Thoracic aorta (tissue), 2 donors: ENCODE results near the gene CDK8. TPM values are rescaled to one million over a fixed set of nuclear protein-coding genes. Genes with fewer than 3 reads are reported as not detected.
"Not testable (repeated sequence)": the region's sequence is repeated elsewhere in the genome, so short reads cannot be mapped to it uniquely, and the experiment has no call there.

Experiments used
- ATAC-seq: fragments of 150-250 bp; one replicate; pipeline ENCODE4 v1.8.0; 2017; ENCODE audit warnings: low read depth; ENCODE audit not compliant: insufficient number of reproducible peaks, low FRiP score
- DNase-seq: peaks from one replicate; pipeline ENCODE4 v3.0.0-alpha.2; 2020; ENCODE audit warnings: low spot score
- H3K27ac ChIP-seq, 2 donors: fragments of 200-600 bp; sonication (generic); 1 replicate in 1 of 2; 2 replicates in 1 of 2; pipeline ENCODE4 v1.5.1; 2016; ENCODE audit warnings: mild to moderate bottlenecking in 2 of 2, moderate library complexity in 2 of 2
- H3K27me3 ChIP-seq: fragments of 200-600 bp; sonication (generic); replicated peaks from 2 replicates; pipeline ENCODE4 v1.6.0; 2016; ENCODE audit warnings: mild to moderate bottlenecking; ENCODE audit not compliant: insufficient read depth
- H3K36me3 ChIP-seq: fragments of 200-600 bp; sonication (generic); one replicate; pipeline ENCODE4 v1.5.1; 2016
- H3K4me1 ChIP-seq, 2 donors: fragments of 200-600 bp; sonication (generic); 1 replicate in 1 of 2; 2 replicates in 1 of 2; pipeline versions ENCODE4 v1.5.1 to v1.6.0; 2016; ENCODE audit warnings: low read depth in 2 of 2, mild to moderate bottlenecking in 1 of 2; ENCODE audit not compliant: control insufficient read depth in 1 of 2
- H3K4me3 ChIP-seq: fragments of 200-600 bp; sonication (generic); 2 replicates; pipeline ENCODE4 v1.5.1; 2016; ENCODE audit warnings: mild to moderate bottlenecking
- H3K9me3 ChIP-seq: fragments of 200-600 bp; sonication (generic); 2 replicates; pipeline ENCODE4 v1.5.1; 2016
- CTCF ChIP-seq: fragments of 200-600 bp; sonication (generic); IDR thresholded peaks from one replicate; pipeline ENCODE4 v1.5.1; 2019; ENCODE audit warnings: antibody characterized with exemption
- total RNA-seq, 2 donors: library from RNA; depleted of rRNA; stranded (reverse); fragments of >200 nt; gene quantifications; one replicate each; pipeline versions ENCODE4 v1.1.0 to v1.2.3, GENCODE V29; 2016

CDK8 gene
- total RNA-seq, 2 donors from 2014 or later: 5.8 to 11.2 TPM

- DNase-seq: no peak
- ATAC-seq: no peak
- H3K27me3 ChIP-seq: no peaks in the 10 kb centered on the region
- peaks cover 0 to 7% of the 10 kb centered on the region in 2 donors for H3K4me1 ChIP-seq
- no peak overlapping the region for H3K27ac ChIP-seq
- no peak overlapping the region for H3K4me3 ChIP-seq
- no peak for TF ChIP-seq CTCF
- H3K9me3 ChIP-seq: no peaks in the 10 kb centered on the region
- H3K36me3 ChIP-seq: no peaks in the 10 kb centered on the region
Observed at GRCh38 chr13:26270707-26271106, 16.8 kb downstream of the CDK8 start.

DNA sequence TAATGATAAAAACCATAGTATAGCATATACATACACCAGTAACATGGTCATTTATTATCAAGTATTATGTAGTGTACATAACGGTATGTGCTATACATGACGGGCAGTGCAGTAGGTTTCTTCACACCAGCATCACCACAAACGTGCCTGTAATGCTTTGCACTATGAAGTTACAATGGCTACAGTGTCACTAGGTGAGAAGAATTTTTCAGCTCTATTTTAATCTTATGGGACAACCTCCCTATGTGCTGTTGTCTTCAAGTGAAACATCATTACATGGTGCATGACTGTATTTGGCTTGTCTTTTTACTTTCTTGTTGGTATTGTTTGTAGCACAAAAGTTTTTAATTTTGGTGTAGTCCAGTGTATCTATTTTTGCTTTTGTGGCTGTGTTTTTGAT is 18.7 kb downstream of the CDK8 start:
- Histone ChIP-seq H3K36me3 (no peaks in the 10 kb centered on the region), H3K4me3 (no peak overlapping the region), H3K9me3 (no peaks in the 10 kb centered on the region), H3K27me3 (no peaks in the 10 kb centered on the region), H3K4me1 (peaks cover 0 to 7% of the 10 kb centered on the region in 2 donors), H3K27ac (no peak overlapping the region)
- DNase-seq (no peak), ATAC-seq (no peak)
- no peak for TF ChIP-seq CTCF

GRCh38 chr13:26280295-26280694 is 26.4 kb downstream of the CDK8 start:
- H3K9me3 ChIP-seq: no peaks in the 10 kb centered on the region
- ATAC-seq (no peak), DNase-seq (no peak)
- no peak overlapping the region for H3K4me3 ChIP-seq
- no peaks in the 10 kb centered on the region for H3K4me1 ChIP-seq
- no peaks in the 10 kb centered on the region for H3K27me3 ChIP-seq
- H3K36me3 ChIP-seq: no peaks in the 10 kb centered on the region
- no peak overlapping the region for H3K27ac ChIP-seq
- no peak for TF ChIP-seq CTCF

GRCh38 chr13:26280822-26281221 is 26.9 kb downstream of the CDK8 start:
- H3K4me1 ChIP-seq: no peaks in the 10 kb centered on the region
- DNase-seq (no peak), ATAC-seq (no peak)
- TF ChIP-seq CTCF: no peak
- H3K27me3 ChIP-seq: no peaks in the 10 kb centered on the region
- H3K9me3 ChIP-seq: no peaks in the 10 kb centered on the region
- H3K4me3 ChIP-seq: no peak overlapping the region
- H3K27ac ChIP-seq: no peak overlapping the region
- no peaks in the 10 kb centered on the region for H3K36me3 ChIP-seq

DNA sequence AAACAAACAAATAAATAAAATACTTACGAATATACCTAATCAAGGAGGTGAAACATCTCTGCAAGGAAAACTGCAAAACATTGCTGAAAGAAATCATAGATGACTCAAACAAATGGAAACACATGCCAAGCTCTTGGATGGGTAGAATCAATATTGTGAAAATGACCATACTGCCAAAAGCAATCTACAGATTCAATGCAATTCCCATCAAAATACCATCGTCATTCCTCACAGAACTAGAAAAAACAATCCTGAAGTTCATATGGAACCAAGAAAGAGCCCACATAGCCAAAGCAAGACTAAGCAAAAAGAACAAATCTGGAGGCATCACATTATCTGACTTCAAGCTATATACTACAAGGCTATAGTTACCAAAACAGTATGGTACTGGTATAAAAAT is 32.0 kb downstream of the CDK8 start:
- not testable (repeated sequence) for H3K27me3 ChIP-seq, DNase-seq, H3K4me1 ChIP-seq, H3K9me3 ChIP-seq, H3K4me3 ChIP-seq, H3K27ac ChIP-seq, H3K36me3 ChIP-seq, ATAC-seq

- H3K36me3 ChIP-seq: not testable (repeated sequence)
Observed at GRCh38 chr13:26288838-26289237, 34.9 kb downstream of the CDK8 start.

More at GRCh38 chr13:26288838-26289237, 34.9 kb downstream of the CDK8 start:
- not testable (repeated sequence) for H3K9me3 ChIP-seq, ATAC-seq, H3K27me3 ChIP-seq, DNase-seq, H3K4me1 ChIP-seq, H3K4me3 ChIP-seq, H3K27ac ChIP-seq
